DOHH2 (cell line): ENCODE measurements around the gene LKAAEAR1.

ENCODE experiments used
- H3F3A ChIP-seq: fragments of 200-600 bp; sonication (generic), shearing (Covaris generic); 2 replicates; pipeline ENCODE4 v1.6.0; 2016; ENCODE audit warnings: antibody characterized with exemption, mild to moderate bottlenecking; ENCODE audit not compliant: control insufficient read depth, insufficient read depth
- H3K27ac ChIP-seq: fragments of 200-600 bp; sonication (generic); 2 replicates; pipeline ENCODE4 v1.5.1; 2014; ENCODE audit warnings: low read depth, mild to moderate bottlenecking, low read length, moderate library complexity
- H3K27me3 ChIP-seq: fragments of 200-600 bp; sonication (generic); 2 replicates; pipeline ENCODE4 v1.6.1; 2014; ENCODE audit warnings: mild to moderate bottlenecking, low read length, mixed read lengths; ENCODE audit not compliant: control insufficient read depth
- H3K36me3 ChIP-seq: fragments of 200-600 bp; sonication (generic); 2 replicates; pipeline ENCODE4 v1.6.1; 2014; ENCODE audit warnings: mild to moderate bottlenecking, low read length, moderate library complexity, mixed read lengths; ENCODE audit not compliant: control insufficient read depth
- H3K4me1 ChIP-seq: fragments of 200-600 bp; sonication (generic); 2 replicates; pipeline ENCODE4 v1.6.1; 2014; ENCODE audit warnings: mild to moderate bottlenecking, low read length, mixed read lengths; ENCODE audit not compliant: control insufficient read depth
- H3K4me2 ChIP-seq: fragments of 200-600 bp; sonication (generic); 2 replicates; pipeline ENCODE4 v1.6.0; 2014; ENCODE audit warnings: mild to moderate bottlenecking, low read length, moderate library complexity
- H3K4me3 ChIP-seq: fragments of 200-600 bp; sonication (generic); 2 replicates; pipeline ENCODE4 v1.5.1; 2014; ENCODE audit warnings: mild to moderate bottlenecking, low read length, mixed read lengths
- H3K79me2 ChIP-seq: fragments of 200-600 bp; sonication (generic); 2 replicates; pipeline ENCODE4 v1.6.1; 2014; ENCODE audit warnings: mild to moderate bottlenecking, low read length, mixed read lengths; ENCODE audit not compliant: control insufficient read depth
- H3K9me2 ChIP-seq: fragments of 200-600 bp; sonication (generic); replicated peaks from 2 replicates; pipeline ENCODE4 v1.6.1; 2014; ENCODE audit warnings: mild to moderate bottlenecking, low read length, mixed read lengths; ENCODE audit not compliant: control insufficient read depth
- H3K9me3 ChIP-seq: fragments of 200-600 bp; sonication (generic); 2 replicates; pipeline ENCODE4 v1.6.1; 2014; ENCODE audit warnings: antibody characterized with exemption, low read length, mixed read lengths; ENCODE audit not compliant: control insufficient read depth, insufficient read depth
- H4K20me1 ChIP-seq: fragments of 200-600 bp; sonication (generic); 2 replicates; pipeline ENCODE4 v1.6.0; 2014; ENCODE audit warnings: low read depth, mild to moderate bottlenecking, antibody characterized with exemption, low read length, moderate library complexity; ENCODE audit not compliant: control insufficient read depth, insufficient read depth
- EZH2phosphoT487 ChIP-seq: fragments of 200-600 bp; sonication (generic); IDR thresholded peaks from 2 replicates; pipeline ENCODE4 v1.6.1; 2017; ENCODE audit warnings: borderline replicate concordance, mild to moderate bottlenecking, antibody characterized with exemption, low read length, moderate library complexity, mixed read lengths
- TF ChIP-seq, protein P1 (sequence below): fragments of 200-600 bp; sonication (generic); IDR thresholded peaks from one replicate; pipeline ENCODE4 v1.5.1; 2014; ENCODE audit warnings: antibody characterized with exemption, mild to moderate bottlenecking, low read depth, low read length; ENCODE audit not compliant: poor library complexity, severe bottlenecking

Gene LKAAEAR1

DNA sequence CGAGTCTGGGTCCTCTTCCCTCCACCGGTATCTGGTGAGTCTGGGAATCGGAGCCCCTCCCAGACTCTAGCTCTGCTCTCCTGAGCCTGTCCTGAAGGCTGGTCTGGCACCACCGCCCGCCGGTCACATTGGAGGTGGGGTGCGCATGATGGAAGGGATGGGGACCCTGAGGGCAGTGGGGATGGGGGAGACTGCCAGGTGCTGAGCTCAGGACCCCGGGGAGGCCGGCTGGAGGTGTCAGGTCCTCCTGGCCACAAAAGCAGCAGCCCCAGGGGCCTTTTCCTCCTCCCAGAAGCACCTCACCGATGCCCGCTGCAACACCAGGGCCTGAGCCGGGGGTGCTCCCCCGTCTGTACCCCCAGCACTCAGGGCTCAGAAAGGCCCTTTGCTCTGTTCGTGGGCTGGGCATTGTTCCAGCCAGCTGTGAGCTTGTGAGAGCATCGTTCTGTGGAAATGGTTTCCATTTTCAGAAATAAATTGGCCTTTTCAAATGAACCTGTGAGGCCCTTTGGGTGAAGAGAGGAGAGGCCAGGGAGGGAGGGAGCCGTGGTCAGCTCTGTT lies 25.7 kb upstream of the LKAAEAR1 start:
- Histone ChIP-seq H3K4me1 (peaks cover 12% of the 10 kb centered on the region), H4K20me1 (no peaks in the 10 kb centered on the region), H3K36me3 (no peaks in the 10 kb centered on the region), H3K27me3 (peaks cover 15% of the 10 kb centered on the region; the same call in 1 of the 2 replicates), H3K9me3 (no peaks in the 10 kb centered on the region), H3K79me2 (no peaks in the 10 kb centered on the region), H3K4me3 (no peak overlapping the region), H3K9me2 (no peaks in the 10 kb centered on the region), H3F3A (no peaks in the 10 kb centered on the region), H3K4me2 (no peak overlapping the region), H3K27ac (no peak overlapping the region)
- no peak for TF ChIP-seq EZH2phosphoT487
- TF ChIP-seq, protein P1, sequence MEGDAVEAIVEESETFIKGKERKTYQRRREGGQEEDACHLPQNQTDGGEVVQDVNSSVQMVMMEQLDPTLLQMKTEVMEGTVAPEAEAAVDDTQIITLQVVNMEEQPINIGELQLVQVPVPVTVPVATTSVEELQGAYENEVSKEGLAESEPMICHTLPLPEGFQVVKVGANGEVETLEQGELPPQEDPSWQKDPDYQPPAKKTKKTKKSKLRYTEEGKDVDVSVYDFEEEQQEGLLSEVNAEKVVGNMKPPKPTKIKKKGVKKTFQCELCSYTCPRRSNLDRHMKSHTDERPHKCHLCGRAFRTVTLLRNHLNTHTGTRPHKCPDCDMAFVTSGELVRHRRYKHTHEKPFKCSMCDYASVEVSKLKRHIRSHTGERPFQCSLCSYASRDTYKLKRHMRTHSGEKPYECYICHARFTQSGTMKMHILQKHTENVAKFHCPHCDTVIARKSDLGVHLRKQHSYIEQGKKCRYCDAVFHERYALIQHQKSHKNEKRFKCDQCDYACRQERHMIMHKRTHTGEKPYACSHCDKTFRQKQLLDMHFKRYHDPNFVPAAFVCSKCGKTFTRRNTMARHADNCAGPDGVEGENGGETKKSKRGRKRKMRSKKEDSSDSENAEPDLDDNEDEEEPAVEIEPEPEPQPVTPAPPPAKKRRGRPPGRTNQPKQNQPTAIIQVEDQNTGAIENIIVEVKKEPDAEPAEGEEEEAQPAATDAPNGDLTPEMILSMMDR = no peak

DNA sequence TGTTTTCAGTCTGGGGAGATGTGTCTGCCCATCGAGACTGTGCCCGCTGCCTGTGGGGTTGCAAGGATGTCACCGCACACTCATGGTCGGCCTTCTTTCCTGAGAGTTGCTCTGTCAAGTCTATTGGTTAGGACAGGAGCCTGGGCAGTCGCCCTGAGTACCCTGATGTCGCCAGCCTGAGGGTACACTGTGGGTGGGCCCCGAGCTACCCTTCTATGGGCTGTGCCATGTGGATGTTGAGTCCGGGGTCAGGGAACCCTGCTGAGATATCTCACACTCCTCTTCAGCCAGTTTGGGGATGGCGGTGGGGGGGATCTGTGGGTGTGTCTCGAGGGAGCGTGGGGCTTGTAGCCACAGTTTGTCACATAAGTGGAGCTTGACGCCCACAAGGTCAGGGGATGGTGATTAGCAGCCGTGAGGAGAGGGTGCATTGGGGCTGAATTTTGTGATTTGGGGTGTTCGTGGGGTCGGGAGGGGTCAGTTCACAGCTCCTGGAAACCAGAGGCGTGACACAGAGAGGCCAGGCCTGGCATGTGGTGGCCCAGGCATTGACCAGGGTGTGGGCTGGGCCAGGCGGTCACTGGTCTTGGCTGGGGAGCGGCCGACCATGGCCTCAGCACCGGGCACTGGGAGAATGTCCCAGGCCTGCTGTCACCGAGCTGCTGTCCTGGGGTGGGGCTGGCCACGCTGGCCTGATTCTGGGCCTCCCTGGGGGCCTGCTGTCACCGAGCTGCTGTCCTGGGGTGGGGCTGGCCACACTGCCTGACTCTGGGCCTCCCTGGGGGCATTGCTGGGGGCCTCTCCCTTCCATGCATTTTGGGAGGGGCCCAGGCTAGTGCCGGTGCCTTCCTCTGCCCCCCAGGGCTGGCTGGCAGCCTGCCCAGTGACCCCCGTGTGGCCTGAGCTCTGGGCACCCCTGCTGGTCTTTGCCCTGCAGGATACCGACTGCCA lies 24.8 kb upstream of the LKAAEAR1 start:
- no peak overlapping the region for H3K4me3 ChIP-seq
- H3K9me2 ChIP-seq = no peaks in the 10 kb centered on the region
- H3K9me3 ChIP-seq = no peaks in the 10 kb centered on the region
- H3K4me1 ChIP-seq = peaks cover 12% of the 10 kb centered on the region
- no peak overlapping the region for H3K27ac ChIP-seq
- H4K20me1 ChIP-seq = no peaks in the 10 kb centered on the region
- no peaks in the 10 kb centered on the region for H3K36me3 ChIP-seq
- peaks cover 11% of the 10 kb centered on the region; the same call in 1 of the 2 replicates for H3K27me3 ChIP-seq
- no peaks in the 10 kb centered on the region for H3K79me2 ChIP-seq
- no peak overlapping the region for H3K4me2 ChIP-seq
- no peaks in the 10 kb centered on the region for H3F3A ChIP-seq
- TF ChIP-seq, protein P1 = no peak
- no peak for TF ChIP-seq EZH2phosphoT487

DNA sequence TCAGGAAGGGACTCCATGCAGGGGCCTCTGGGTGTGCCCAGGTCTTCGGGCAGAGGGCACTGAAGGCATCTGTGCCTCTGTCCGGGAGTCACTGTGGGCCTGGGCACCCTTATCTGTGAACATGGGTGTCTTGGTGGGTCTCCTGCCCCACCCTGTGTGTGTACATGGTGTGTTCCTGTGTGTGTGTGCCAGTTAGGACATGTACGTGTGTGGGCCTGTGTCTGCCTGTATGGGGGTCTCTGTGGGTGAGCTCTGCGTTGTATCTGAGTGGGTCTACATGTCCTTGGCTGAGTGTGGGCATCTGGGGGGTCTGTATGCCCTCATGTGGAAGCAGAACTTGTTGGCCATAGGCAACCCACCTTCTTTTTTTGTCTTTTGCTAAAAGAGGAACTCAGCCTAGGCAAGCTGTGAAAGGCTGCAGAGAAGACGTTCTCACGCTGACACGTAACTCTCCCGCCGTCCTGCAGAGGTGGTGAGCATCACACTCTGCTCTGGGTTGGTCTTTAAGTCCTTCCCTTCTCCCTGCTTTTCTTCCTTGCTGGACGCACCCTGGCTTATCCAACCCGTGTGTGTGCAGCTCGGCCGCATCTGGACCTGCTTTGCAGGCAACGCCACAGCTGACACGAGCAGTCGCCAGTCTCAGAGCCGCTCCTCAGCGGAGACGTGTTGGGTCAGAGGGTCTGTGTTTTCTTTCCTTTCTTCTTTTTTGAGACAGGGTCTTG lies 23.7 kb upstream of the LKAAEAR1 start:
- H3K27ac ChIP-seq = no peak overlapping the region
- no peaks in the 10 kb centered on the region for H3K79me2 ChIP-seq
- H3F3A ChIP-seq = no peaks in the 10 kb centered on the region
- peaks cover 18% of the 10 kb centered on the region for H3K4me1 ChIP-seq
- H4K20me1 ChIP-seq = 0 out of 2 replicates have a peak, but pooled peaks cover 4% of the 10 kb centered on the region
- no peaks in the 10 kb centered on the region for H3K9me3 ChIP-seq
- no peak overlapping the region for H3K4me3 ChIP-seq
- peaks cover 20% of the 10 kb centered on the region for H3K27me3 ChIP-seq
- TF ChIP-seq, protein P1 = no peak
- no peaks in the 10 kb centered on the region for H3K9me2 ChIP-seq
- H3K36me3 ChIP-seq = no peaks in the 10 kb centered on the region
- peak overlapping the region; percentile 10 for H3K4me2 ChIP-seq
